ENCODE measurements around the gene TMEM129. TPM values are rescaled to one million over a fixed set of nuclear protein-coding genes. Genes with fewer than 3 reads are reported as not detected.
A peak's percentile ranks its signal among the peaks of the same experiment; 100 is the strongest.

Gene TMEM129
- total RNA-seq, 1 experiment from 2014 or later: 54.9 TPM

GRCh38 chr4:1713003-1713851 is 7.9 kb downstream of the TMEM129 start:
- ChIA-PET POLR2A (interaction anchor here (1.0 to 1.8 kb wide), 3 partner anchors 8 to 536 kb away, joined by 3 to 16 read pairs (median 4); partner anchors contain the start of genes TACC3 and TMEM129), CTCF (interaction anchor here (1.1 to 3.4 kb wide), 6 partner anchors 13 to 55 kb away, joined by 3 to 24 read pairs (median 6); no protein-coding TSS in a partner anchor)
- Mint-ChIP-seq H3K27me3 (ENCODE audit: low read depth) (peaks cover 2% of the 10 kb centered on the region; the same call in 1 of the 2 replicates), H3K4me3 (peak overlapping the region; percentile 95), H3K9me3 (no peaks in the 10 kb centered on the region), H3K36me3 (peaks cover 16% of the 10 kb centered on the region), H3K27ac (peak overlapping the region; percentile 99), H3K4me1 (peaks cover 27% of the 10 kb centered on the region)
- no peak for TF ChIP-seq ZSCAN18 (CRISPR knock-in tag; IDR thresholded peaks at IDR 0.05)
- peak; percentile 69 for DNase-seq (ENCODE audit: low spot score)
- peak; percentile 6 for ATAC-seq

- Mint-ChIP-seq H3K4me3 (peak within 1 kb of the TSS; percentile 95), H3K27me3 (ENCODE audit: low read depth) (peaks cover 2% of the 10 kb centered on the region; the same call in 1 of the 2 replicates), H3K36me3 (peaks cover 17% of the 10 kb centered on the region), H3K27ac (peak within 1 kb of the TSS; percentile 99), H3K9me3 (no peaks in the 10 kb centered on the region), H3K4me1 (peaks cover 27% of the 10 kb centered on the region)
- POLR2A ChIA-PET: interaction anchor here (0.9 to 1.8 kb wide), 4 partner anchors 8 to 535 kb away, joined by 3 to 16 read pairs (median 4); partner anchors contain the start of genes TACC3 and TMEM129
- CTCF ChIA-PET: interaction anchor here (0.6 to 3.4 kb wide), 7 partner anchors 8 to 198 kb away, joined by 3 to 24 read pairs (median 5); partner anchors contain the start of gene TMEM129
- ATAC-seq (peak; percentile 80), DNase-seq (ENCODE audit: low spot score) (peak; percentile 92)
- TF ChIP-seq RORB (CRISPR knock-in tag; IDR thresholded peaks at IDR 0.05) (no peak), ZNF232 (CRISPR knock-in tag; IDR thresholded peaks at IDR 0.05) (0 out of 2 replicates have a peak, but pooled peaks have one; percentile 11), MYBL2 (CRISPR knock-in tag; IDR thresholded peaks at IDR 0.05) (peak; percentile 89), PREB (CRISPR knock-in tag; IDR thresholded peaks at IDR 0.05; ENCODE audit: borderline replicate concordance) (peak; percentile 50; the same call in 1 of the 2 replicates), EMX1 (CRISPR knock-in tag; IDR thresholded peaks at IDR 0.05) (no peak), IRF1 (CRISPR knock-in tag; IDR thresholded peaks at IDR 0.05) (peak; percentile 85), TEAD1 (CRISPR knock-in tag; IDR thresholded peaks at IDR 0.05) (peak; percentile 34), E2F5 (CRISPR knock-in tag; IDR thresholded peaks at IDR 0.05) (peak; percentile 97), GTF2I (CRISPR knock-in tag; conservative IDR thresholded peaks at IDR 0.05) (no peak), JUN (CRISPR knock-in tag; IDR thresholded peaks at IDR 0.05) (0 out of 2 replicates have a peak, but pooled peaks have one; percentile 4), FOXP1 (CRISPR knock-in tag; IDR thresholded peaks at IDR 0.05; ENCODE audit: borderline replicate concordance) (peak; percentile 30; the same call in 1 of the 2 replicates), ZNF423 (CRISPR knock-in tag; IDR thresholded peaks at IDR 0.05) (no peak), CBFB (CRISPR knock-in tag; IDR thresholded peaks at IDR 0.05; ENCODE audit: low read depth) (0 out of 2 replicates have a peak, but pooled peaks have one; percentile 67), NR2C2 (CRISPR knock-in tag; IDR thresholded peaks at IDR 0.05) (no peak), OVOL2 (CRISPR knock-in tag; IDR thresholded peaks at IDR 0.05; ENCODE audit: borderline replicate concordance) (no peak), ZNF416 (CRISPR knock-in tag; IDR thresholded peaks at IDR 0.05) (no peak), ATF6 (CRISPR knock-in tag; IDR thresholded peaks at IDR 0.05) (0 out of 2 replicates have a peak, but pooled peaks have one; percentile 57), CREM (CRISPR knock-in tag; IDR thresholded peaks at IDR 0.05) (peak; percentile 63; the same call in 1 of the 2 replicates), TCF7 (CRISPR knock-in tag; IDR thresholded peaks at IDR 0.05; ENCODE audit: low read depth) (no peak; the same call in 1 of the 2 replicates), SP1 (CRISPR knock-in tag; conservative IDR thresholded peaks at IDR 0.05) (peak; percentile 75), CDX4 (CRISPR knock-in tag; IDR thresholded peaks at IDR 0.05; ENCODE audit: borderline replicate concordance) (no peak), FOXK1 (CRISPR knock-in tag; IDR thresholded peaks at IDR 0.05) (peak; percentile 68; the same call in 1 of the 2 replicates), NR3C1 (CRISPR knock-in tag; conservative IDR thresholded peaks at IDR 0.05; ENCODE audit: low read depth) (no peak), ESRRA (CRISPR knock-in tag; IDR thresholded peaks at IDR 0.05; ENCODE audit: borderline replicate concordance) (no peak), GABPB1 (CRISPR knock-in tag; IDR thresholded peaks at IDR 0.05) (peak; percentile 86)
These were observed 8.7 kb downstream of the TMEM129 start, which contains the start of gene SLBP for GRCh38 chr4:1712216-1713002. SLBP (minus strand) TSS chr4:1712319; CDS start chr4:1712188, 131 bp downstream.
